Measurements from ENCODE around the gene GPR82.

DNA sequence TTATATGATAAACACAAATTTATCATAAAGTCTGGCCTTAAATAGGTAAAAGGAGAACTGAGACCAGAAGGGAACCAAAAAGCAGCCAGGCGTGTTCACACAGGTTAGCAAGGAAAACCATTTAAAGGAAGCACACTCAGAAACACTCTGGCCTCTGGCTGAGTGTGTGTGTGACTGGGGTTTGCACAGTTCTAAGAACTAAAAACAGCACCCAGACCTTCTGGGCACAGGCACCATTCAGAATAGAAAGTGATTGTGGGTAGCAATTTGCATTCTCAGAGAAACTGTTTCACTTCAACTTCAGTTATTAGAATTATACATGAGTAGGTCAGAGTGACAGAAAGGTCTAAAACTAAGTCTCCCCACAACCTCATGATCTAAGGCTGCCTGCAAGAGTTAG, 10.0 kb downstream of the GPR82 start:
- TF ChIP-seq, protein P1, sequence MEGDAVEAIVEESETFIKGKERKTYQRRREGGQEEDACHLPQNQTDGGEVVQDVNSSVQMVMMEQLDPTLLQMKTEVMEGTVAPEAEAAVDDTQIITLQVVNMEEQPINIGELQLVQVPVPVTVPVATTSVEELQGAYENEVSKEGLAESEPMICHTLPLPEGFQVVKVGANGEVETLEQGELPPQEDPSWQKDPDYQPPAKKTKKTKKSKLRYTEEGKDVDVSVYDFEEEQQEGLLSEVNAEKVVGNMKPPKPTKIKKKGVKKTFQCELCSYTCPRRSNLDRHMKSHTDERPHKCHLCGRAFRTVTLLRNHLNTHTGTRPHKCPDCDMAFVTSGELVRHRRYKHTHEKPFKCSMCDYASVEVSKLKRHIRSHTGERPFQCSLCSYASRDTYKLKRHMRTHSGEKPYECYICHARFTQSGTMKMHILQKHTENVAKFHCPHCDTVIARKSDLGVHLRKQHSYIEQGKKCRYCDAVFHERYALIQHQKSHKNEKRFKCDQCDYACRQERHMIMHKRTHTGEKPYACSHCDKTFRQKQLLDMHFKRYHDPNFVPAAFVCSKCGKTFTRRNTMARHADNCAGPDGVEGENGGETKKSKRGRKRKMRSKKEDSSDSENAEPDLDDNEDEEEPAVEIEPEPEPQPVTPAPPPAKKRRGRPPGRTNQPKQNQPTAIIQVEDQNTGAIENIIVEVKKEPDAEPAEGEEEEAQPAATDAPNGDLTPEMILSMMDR (IDR thresholded peaks at IDR 0.05 in 2 of 3, conservative IDR thresholded peaks at IDR 0.05 in 1 of 3; ENCODE audit: borderline replicate concordance in 1 of 3, insufficient read depth in 1 of 3, low read depth in 2 of 3, low read length in 2 of 3): no peak
- TF ChIP-seq EZH2phosphoT487 (IDR thresholded peaks at IDR 0.05; ENCODE audit: borderline replicate concordance): no peak
- no peak for TF ChIP-seq POLR2A (IDR thresholded peaks at IDR 0.05; ENCODE audit: borderline replicate concordance, extremely low read depth, insufficient read depth, insufficient read length)
- TF ChIP-seq, protein P2, sequence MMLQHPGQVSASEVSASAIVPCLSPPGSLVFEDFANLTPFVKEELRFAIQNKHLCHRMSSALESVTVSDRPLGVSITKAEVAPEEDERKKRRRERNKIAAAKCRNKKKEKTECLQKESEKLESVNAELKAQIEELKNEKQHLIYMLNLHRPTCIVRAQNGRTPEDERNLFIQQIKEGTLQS (IDR thresholded peaks at IDR 0.05): no peak
- TF ChIP-seq EZH2 (IDR thresholded peaks at IDR 0.05): no peak
- TF ChIP-seq YY1 (IDR thresholded peaks at IDR 0.05; ENCODE audit: extremely low read depth, insufficient replicate concordance, low read depth, low read length): no peak
- no peak for TF ChIP-seq SIN3A (IDR thresholded peaks at IDR 0.05; ENCODE audit: low read depth)
- TF ChIP-seq EGR1 (IDR thresholded peaks at IDR 0.05; ENCODE audit: low read depth): no peak
- no peak for TF ChIP-seq POLR2AphosphoS5 (IDR thresholded peaks at IDR 0.05; ENCODE audit: low read depth, low read length)
- TF ChIP-seq, protein P3, sequence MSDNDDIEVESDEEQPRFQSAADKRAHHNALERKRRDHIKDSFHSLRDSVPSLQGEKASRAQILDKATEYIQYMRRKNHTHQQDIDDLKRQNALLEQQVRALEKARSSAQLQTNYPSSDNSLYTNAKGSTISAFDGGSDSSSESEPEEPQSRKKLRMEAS (IDR thresholded peaks at IDR 0.05): no peak
